ENCODE data around the gene PJVK. TPM values are rescaled to one million over a fixed set of nuclear protein-coding genes. Genes with fewer than 3 reads are reported as not detected.
"Not testable (repeated sequence)": the region's sequence is repeated elsewhere in the genome, so short reads cannot be mapped to it uniquely, and the experiment has no call there.

Gene PJVK
- total RNA-seq, 1 donor from 2014 or later = 3.1 TPM

DNA sequence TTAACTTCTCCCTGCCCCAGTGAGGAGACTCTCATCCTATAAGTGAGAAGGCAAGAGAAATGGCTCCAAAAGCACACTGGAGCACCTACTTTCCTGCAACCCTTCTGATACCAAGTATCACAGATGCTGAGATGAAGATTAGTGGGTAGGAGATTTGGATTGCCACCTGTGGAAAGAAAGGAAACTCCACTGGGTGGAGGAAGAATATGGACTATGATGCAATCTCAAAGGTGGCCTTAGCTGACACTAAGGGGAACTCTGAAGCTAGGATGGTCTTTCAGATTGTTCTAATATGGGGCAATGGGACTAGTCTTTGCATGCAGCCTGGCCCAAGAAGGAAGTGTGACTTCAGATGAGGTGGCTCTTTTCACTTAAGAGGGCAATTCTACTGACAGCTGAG, 21.8 kb upstream of the PJVK start:
- no peak for DNase-seq (ENCODE audit: low spot score)

DNA sequence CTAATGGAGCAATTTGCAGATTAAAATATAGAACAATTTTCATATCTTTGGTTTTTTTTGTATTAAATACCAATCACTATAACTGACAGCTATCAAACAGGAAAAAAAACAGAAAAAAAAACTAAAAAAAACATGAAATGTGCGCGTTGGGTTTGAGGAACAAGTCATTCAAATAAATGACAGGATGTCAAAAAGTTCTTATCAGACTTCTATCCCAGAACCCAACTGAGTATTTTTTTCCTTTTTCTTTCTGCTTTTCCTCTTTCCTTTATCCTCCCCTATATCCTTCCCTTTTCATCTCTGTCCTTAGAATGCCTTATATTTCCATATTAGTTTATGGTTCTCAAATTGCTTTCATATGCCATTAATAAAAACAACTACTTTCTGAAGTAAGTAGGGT, 14.5 kb upstream of the PJVK start:
- DNase-seq (ENCODE audit: low spot score) = no peak

DNA sequence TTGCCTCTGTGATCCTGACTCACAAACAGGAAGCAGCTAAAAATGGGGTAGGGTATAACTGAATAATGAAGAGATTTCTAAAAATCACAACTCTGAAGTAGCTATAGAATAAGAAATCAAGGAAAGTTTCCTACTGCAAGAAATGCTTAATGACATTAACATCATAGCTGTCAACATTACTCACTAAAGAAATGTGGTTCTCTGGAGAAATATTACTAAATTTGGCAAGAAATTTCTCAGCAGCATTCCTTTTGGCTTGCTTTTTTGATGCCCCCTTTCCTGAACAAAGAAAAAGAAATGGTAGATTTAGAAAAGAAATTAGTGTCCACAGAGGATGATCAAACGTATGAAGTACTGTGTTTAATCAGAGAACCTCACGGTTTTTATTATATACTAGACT, 9.8 kb upstream of the PJVK start:
- DNase-seq (ENCODE audit: low spot score) = no peak

DNA sequence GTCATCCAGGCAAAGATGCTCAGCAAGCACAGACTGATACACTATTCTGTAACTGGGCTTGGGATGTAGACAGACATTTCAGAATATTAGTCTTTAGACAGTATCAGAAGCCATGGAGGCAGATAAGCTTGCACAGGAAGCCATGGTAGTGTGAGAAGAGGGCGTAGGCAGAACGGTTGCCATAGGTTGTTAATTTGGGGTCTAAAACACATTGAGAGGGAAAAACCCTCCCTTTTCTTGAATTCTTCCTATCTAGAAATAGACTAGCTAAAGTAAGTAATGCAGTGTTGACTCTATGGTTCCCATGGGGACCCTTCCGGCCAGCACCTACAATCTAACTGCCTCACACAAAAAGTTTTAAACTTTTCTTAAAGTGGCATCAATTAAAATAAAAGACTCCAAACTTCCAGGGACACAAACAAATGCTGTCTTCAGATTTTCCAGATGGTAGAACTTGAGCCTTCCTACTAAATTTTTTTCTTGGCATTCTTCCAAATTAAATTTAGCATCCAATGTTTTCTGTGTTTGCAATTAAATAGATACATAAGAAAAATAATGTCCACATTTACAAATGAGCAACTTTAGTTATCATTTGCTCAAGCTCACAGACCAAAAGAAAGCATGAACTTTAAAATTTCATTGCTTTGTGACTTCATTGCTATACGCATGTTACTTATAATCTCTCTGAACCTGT, 2.1 kb upstream of the PJVK start:
- DNase-seq (ENCODE audit: low spot score) = no peak

DNA sequence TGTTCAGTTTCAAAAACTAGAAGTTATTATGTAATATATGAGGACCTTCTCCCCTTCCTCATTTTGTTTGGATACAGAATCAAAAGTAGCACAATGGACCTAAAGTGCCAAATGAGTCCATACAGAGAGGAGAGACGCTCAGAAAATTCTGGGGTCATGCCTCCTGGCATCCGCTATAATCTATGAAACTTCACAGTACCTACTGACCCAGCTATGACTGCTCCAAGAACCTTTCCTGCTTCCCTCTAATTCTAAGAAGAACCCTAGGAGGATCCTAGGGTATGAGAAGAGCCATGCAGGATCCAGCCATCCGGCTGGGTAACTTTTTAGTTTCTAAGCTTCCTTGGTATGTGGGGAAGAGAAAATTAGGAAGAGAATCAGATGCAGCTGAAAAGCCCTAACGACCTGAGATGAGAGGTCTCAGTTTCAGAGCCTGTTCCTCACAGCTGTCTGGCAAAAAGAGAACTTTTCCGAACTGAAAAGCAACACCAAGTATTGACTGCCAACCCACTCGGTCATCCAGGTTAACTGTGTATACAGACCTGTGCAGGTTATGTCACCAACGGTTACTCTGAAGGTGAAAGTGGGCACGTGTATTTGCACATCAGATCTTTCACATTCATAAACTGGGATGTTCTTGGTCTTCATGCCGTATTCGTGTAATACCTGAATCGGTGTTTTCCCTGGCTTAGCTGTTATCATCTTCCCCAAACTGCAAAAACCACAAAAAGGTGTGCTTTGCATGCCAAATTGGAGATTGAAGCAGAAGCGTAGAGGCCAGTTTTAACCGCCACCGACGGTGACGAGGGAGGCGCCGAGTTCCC, 1.3 kb upstream of the PJVK start:
- DNase-seq (ENCODE audit: low spot score) = no peak

DNA sequence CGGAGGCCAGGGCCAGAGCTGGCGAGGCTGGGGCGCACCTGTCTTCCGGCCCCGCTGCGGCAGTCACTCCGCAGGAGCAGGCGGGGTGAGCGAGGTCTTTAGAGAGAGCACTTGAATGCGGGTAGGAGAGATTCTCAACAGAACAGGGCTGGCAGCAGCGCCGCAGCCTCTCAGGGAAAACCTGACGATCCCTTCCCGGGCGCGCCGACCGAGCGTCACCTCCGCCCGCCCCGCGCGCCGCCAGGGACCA, 729 bp upstream of the PJVK start:
- no peak for DNase-seq (ENCODE audit: low spot score)

DNA sequence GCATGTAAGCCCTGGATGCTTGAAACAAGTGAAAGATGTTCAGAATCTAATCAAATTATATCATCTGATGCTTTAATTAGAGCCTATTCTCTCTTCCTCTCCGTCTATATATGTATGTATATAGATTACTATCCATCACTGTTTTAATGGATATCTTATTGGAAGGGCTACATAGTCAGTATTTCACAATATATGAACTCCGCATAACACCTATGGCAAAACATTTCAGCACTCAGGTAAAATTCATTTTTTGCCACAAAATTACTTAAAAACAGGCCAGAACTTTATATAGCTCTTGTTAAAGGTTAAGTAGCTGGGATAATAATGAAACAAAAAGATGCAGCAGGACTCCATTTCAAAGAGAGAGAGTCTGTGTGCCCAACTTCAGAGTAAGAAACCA, 1.2 kb downstream of the PJVK start:
- no peak for DNase-seq (ENCODE audit: low spot score)

DNA sequence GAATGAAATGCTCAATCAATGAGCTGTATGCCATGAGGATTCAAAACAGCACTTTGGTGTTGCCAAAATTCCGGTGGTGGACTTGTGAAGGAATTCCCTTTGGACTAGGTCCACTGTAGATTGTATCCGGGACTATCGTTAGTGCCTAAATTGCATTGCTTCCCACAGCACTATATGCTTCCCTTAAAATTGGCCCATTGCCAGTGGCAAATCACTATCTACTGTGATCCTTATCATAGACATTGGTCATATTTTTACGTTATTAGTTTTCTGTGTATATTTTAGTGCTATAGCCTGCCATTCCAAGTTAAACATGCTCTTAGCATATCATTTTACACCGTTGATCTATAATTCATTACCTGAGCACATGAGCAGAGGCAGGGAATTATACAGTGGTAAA, 1.7 kb downstream of the PJVK start:
- DNase-seq (ENCODE audit: low spot score) = no peak

DNA sequence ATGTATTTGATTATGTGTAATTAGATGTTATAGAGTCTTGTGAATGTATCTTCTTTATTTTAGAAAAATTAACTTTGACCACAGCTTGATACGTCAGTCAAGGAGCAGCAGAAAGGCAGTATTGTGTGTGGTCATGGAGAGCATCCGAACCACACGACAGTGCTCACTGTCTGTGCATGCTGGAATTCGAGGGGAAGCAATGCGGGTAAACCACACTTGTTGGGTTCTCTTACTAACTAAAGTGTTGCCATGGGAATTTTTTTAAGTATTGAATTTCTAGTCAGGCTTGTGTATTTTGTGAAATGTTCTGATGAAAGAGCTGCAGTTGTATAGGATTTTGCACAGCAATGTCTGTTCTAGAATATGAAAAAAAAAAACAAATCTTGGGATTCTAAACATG, 4.8 kb downstream of the PJVK start:
- DNase-seq (ENCODE audit: low spot score) = no peak

DNA sequence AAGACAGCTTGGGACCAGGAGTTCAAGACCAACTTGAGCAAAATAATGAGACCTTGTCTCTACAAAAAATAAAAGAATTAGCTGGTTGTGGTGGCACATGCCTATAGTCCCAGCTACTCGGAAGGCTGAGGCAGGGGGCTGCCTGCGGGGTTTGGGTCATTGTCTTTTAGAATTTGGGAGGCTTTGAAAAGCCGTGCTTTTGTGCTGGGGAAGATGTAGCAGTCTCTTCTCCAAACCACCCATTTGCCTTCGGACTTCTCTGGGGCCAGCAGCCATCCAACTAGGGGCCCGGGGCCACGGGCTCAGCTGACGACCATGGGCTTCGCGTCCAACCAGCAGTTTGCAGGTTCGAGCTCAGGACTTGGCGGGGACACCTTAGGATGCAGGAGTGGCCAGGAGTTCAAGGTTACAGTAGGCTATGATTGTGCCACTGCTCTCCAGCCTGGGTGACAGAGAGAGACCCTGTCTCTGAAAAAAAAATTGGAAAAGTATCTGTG, 6.3 kb downstream of the PJVK start:
- no peak for DNase-seq (ENCODE audit: low spot score)

DNA sequence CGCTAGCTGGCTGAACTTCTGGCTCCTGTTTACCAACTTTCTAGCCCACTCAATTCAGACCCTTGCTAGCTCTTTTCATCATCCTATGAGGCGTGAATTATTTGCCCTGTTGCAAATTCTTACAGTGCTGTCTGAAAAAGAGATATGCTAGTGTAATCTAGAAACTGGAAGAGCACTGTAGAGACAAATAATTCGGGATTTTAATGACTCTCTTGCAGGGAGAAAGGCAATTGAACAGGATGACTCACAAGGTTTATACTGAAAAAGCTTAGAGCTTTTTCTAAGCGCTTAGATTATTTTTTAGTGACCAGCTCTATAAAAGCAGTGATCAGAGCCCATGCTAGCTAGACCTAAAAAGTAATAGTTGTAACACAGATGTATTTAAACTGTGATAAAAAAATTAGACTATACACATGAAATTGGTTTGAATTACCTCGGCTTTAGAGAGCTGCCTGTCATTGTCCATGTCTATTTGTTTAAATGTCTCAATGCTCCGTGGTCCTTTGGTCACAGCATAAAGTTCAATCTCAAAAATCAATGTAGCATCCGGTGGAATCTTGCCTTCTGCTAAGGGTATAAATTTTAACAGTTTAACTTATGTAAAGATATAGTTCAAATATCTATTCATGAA, 18.2 kb downstream of the PJVK start:
- no peak for DNase-seq (ENCODE audit: low spot score)

DNA sequence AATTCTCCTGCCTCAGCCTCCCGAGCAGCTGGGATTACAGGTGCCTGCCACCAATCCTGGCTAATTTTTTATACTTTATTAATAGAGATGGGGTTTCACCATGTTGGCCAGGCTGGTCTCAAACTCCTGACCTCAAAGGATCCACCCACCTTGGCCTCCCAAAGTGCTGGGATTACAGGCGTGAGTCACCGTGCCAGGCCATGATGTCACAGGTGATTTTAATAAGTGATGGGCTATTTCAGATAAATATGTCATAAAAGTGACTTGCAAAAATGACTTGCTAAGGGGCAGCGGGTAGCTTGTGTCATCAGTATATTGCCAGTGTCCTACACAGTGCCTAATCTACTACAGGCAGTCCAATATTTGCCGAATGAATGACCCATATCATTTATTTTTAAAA, 20.1 kb downstream of the PJVK start:
- not testable (repeated sequence) for DNase-seq (ENCODE audit: low spot score)

DNA sequence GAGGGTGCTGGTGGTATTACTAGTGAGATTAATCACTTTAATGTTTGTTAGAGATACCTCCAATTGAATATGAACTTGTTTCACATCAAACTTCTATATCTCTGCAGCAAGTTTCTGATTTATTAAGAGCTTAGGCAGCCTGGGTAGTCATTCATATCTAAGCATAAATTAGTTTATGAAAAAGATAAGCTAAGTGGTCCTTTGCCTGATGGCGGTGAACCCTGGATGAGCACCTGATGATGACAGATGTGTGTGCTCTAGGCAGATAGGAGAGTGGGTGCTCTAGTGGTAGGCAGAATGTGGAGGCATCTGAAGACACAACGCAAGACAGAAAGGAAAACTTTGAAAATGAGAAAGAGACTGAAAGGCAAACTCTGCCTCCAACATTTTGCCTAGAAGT, 22.2 kb downstream of the PJVK start:
- DNase-seq (ENCODE audit: low spot score) = no peak

DNA sequence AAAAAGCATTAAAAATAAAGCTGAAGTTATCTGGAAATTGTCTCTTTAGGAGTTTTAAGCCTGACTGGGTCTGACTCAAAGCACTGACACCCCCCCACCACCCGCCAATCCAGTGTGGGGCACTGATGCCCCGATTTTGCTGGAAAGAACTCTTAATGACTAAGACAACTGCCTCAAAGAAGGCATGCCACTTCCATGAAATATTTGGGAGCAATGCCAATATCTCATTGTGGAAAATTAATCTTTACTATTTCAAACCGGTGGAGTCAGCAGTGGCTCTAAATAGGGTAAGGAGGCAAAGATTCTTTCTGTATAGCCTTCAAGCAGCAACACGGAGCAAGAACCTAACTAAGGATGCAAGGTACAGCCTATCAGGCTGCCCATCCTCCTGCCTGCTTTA, 22.8 kb downstream of the PJVK start:
- DNase-seq (ENCODE audit: low spot score) = no peak

DNA sequence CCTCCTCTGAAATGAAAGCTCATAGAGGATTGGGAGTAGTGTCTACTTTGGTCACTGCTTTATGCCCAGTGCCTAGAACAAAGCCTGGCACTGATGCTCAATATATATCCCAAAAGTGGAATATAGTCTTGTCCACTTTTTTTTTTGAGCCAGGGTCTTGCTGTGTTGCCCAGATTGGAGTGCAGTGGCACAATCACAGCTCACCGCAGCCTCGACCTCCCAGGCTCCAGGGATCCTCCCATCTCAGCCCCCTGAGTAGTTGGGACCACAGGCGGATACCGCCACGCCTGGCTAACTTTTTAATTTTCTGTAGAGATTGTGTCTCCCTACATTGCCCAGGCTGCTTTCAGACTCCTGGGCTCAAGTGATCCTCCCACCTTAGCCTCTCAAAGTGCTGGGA, 23.4 kb downstream of the PJVK start:
- DNase-seq (ENCODE audit: low spot score) = no peak

DNA sequence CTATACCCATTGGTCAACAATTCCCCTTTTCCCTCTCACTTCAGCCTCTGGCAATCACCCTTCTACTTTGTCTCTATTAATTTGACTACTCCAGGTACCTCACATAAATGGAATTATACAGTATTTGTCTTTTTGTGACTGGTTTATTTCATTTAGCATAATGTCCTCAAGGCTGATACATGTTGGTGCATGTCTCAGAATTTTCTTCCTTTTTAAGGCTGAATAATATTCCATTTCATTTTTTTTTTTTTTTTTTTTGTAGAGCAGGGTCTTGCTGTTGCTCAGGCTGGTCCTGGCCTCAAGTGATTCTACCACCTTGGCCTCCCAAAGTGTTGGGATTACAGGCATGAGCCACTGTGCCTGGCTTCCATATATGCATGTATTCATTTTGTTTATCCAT, 25.3 kb downstream of the PJVK start:
- no peak for DNase-seq (ENCODE audit: low spot score)

DNA sequence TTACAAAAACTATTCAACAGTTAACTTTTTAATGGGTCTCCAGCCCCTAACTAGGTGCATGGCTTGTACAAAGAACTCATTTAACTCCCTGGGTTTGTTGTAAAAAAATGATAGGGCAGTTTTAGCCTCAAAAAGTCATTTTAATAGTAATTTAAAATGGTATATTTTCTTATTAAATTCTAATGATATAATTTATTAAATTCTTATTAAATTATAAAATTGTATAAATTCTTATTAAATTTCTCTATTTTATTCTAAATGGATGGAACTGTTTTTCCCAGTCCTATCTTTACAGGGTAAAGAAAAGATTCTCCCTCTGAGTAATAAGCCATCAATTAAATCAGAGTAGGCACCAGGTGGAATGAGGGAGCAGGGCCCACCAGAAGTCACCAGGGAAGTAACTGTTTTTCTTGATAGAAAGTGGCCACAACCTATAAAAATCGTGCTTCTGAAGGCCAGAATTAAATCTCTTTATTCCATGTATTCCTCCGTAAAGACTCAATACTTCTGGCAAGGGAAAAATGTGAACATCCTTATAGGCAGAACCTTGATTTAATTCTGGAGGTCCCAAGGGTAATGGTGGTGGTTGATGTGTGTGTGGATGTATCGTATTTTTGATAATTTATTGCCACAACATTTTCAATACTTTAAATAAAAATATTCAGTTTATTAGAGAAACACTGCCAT, 26.4 kb downstream of the PJVK start:
- no peak for DNase-seq (ENCODE audit: low spot score)

DNA sequence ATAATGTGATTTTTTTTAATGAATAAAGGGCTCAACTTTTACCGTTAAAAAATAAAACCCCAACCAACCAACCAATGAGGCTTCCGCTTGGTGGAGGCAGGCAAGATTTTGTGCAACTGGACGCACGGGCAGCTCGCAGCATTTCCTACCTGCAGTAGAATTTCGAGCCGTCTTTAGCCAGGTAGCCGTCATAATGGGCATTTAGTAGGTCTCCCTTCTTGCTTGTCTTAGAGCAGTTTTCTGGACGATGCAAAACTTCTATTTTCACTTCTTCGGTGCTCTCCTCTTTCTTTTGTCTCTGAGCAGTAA, 26.9 kb downstream of the PJVK start:
- no peak for DNase-seq (ENCODE audit: low spot score)

DNA sequence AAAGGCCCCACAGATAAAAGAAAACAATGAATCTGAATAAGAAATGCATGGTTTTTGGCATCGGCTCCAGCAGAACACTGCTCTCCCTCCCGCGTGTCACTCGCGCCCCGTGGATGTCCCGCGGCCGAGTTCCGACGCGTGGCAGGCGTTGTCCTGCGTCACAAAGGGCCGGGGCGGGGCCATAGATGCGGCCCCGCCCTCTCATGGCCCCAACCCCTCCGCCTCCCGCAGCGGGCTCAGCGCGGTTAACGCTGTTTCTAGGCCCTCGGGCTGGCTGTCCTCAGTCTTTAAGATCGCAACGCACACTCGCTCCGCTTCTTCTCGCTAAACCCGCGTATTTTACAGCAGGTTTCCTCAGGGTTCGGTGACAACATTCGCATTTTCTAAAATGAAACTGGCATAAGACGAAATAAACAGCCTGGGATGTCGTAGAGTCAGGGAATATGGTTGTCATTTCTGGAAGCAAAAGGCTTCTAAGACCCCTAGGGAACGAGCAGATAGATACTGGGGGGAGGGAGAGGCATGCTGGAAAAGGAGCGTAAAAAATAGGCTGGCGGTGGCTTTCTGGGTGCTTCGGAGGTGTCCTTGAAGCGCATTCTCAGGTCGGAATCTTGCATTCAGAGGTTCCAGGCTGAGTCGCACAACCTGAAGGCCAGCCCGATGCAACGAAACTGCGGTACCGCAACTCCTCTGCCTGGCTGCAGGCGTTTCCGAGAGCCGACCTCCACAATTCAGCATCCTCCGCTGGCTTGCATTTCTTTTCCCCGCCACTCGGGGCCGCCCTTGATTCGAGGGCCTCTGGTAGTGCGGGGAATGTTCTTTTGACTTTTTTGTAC, 27.5 kb downstream of the PJVK start, which contains the start of gene FKBP7:
FKBP7 (minus strand) TSS at position 162 of the 836 bp plus-strand sequence; CDS start at position 61, 101 bp downstream.
- DNase-seq (ENCODE audit: low spot score) = peak; percentile 86

DNA sequence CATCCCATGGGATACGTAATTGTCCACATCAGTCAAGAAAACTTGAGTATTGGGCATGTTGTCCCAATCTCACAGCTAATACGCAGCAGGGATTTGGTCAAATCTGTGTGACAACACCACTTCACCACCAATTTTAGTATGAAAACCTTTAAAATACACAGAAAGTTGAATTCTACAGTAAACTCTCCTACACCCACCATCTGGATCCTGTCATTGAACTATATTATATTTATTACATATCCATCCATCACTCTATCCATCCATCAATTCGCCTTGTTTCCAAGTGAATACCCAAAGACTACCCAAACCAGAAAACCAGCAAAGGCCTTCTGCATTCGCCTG, 28.1 kb downstream of the PJVK start:
- DNase-seq (ENCODE audit: low spot score) = no peak

DNA sequence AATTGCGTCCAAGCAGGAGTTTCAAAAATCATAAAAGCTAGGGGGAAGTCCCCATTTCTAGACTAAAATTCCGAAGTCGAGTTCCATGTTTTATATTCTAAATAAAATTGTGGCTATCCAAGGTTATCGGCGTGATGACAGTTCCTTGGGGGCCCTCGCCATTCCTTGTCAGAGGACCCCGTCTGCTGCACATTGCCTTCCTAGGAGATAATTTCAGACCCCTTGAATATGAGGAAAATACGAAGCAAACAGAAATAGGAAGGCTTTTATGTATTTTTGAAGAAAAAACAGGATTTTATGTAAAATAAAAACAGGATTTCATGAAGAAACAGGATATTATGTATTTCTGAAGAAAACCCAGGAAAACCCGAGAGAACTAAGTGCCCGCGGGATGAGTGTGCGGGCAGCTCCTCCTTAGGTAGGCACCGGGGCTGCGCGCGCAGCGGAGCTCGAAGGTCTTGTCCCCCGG, 28.6 kb downstream of the PJVK start:
- no peak for DNase-seq (ENCODE audit: low spot score)
